Testis (tissue), 2 donors: Measurements from ENCODE around the gene KRTAP9-6.

ENCODE experiments used
- POLR2A ChIP-seq: fragments of 450-650 bp; IDR thresholded peaks from one replicate; pipeline ENCODE4 v1.6.1; 2017; ENCODE audit warnings: antibody characterized with exemption, mild to moderate bottlenecking, moderate library complexity
- TF ChIP-seq, protein P1 (sequence below), 3 experiments: fragments of 450-650 bp in 2 of 3; fragments of 200-600 bp in 1 of 3; sonication (generic) in 1 of 3; IDR thresholded peaks; one replicate each; pipeline ENCODE4 v1.5.1; 2016 to 2019; ENCODE audit warnings: antibody characterized with exemption in 3 of 3, mild to moderate bottlenecking in 2 of 3, moderate library complexity in 1 of 3

DNA sequence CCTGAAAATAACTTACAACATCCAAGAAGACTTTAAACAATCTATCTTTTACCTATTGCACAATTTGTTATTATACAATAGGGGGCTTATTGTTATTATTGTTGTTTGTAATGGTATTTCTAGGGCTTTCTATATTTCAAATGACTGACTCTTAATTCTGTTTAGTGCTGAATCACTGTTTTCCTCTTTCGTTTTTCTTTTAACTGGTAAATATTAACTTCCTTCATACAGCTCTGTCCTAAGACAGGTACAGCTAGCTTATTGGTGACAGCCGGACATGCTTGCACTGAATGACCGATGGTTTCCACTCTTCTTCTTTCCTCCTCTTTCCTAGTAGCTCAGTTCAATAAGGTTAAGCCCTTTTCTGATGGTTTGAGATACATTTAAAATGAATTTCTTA lies 21.9 kb downstream of the KRTAP9-6 start:
- TF ChIP-seq POLR2A: no peak
- TF ChIP-seq, protein P1, sequence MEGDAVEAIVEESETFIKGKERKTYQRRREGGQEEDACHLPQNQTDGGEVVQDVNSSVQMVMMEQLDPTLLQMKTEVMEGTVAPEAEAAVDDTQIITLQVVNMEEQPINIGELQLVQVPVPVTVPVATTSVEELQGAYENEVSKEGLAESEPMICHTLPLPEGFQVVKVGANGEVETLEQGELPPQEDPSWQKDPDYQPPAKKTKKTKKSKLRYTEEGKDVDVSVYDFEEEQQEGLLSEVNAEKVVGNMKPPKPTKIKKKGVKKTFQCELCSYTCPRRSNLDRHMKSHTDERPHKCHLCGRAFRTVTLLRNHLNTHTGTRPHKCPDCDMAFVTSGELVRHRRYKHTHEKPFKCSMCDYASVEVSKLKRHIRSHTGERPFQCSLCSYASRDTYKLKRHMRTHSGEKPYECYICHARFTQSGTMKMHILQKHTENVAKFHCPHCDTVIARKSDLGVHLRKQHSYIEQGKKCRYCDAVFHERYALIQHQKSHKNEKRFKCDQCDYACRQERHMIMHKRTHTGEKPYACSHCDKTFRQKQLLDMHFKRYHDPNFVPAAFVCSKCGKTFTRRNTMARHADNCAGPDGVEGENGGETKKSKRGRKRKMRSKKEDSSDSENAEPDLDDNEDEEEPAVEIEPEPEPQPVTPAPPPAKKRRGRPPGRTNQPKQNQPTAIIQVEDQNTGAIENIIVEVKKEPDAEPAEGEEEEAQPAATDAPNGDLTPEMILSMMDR (IDR thresholded peaks at IDR 0.05): no peak
